IPS DF 6.9 (cell line): ENCODE data around the gene GALNT2.

ENCODE experiments used
- DNase-seq: peaks from one replicate; pipeline ENCODE4 v3.0.0-alpha.2; 2013; ENCODE audit warnings: low read depth, low spot score
- H3K27ac ChIP-seq: one replicate; pipeline ENCODE4 v1.5.1; 2013; ENCODE audit warnings: low read length, control low read depth
- H3K27me3 ChIP-seq: 2 replicates; pipeline ENCODE4 v1.6.1; 2013; ENCODE audit warnings: mild to moderate bottlenecking, low read length; ENCODE audit not compliant: control insufficient read depth, insufficient read depth
- H3K36me3 ChIP-seq: 2 replicates; pipeline ENCODE4 v1.6.1; 2013; ENCODE audit warnings: low read length; ENCODE audit not compliant: control insufficient read depth, insufficient read depth
- H3K4me1 ChIP-seq: 2 replicates; pipeline ENCODE4 v1.6.1; 2013; ENCODE audit warnings: low read length; ENCODE audit not compliant: control insufficient read depth, insufficient read depth
- H3K4me3 ChIP-seq: 2 replicates; pipeline ENCODE4 v1.5.1; 2013; ENCODE audit warnings: mild to moderate bottlenecking, low read length
- H3K9me3 ChIP-seq: 2 replicates; pipeline ENCODE4 v1.6.1; 2013; ENCODE audit warnings: low read length, inconsistent platforms; ENCODE audit not compliant: control insufficient read depth, insufficient read depth
- WGBS: extraction: QIAGEN DNeasy Blood & Tissue Kit; methylation state at CpG from one replicate; pipeline ENCODE4 v1.1.7; 2013; ENCODE audit warnings: mixed read lengths, missing lambda C conversion rate; ENCODE audit not compliant: insufficient read length, insufficient coverage; 5-methylcytosine and 5-hydroxymethylcytosine counted together

The GALNT2 gene

GRCh38 chr1:230151924-230152468, 85.0 kb downstream of the GALNT2 start:
- H3K27ac ChIP-seq = no peak overlapping the region
- WGBS = no CpG with 5 or more reads among the region's 7 CpGs
- DNase-seq = no peak
- H3K9me3 ChIP-seq = no peaks in the 10 kb centered on the region
- H3K36me3 ChIP-seq = no peaks in the 10 kb centered on the region
- H3K4me3 ChIP-seq = no peak overlapping the region
- peaks cover 2% of the 10 kb centered on the region; the same call in 1 of the 2 replicates for H3K4me1 ChIP-seq
- no peaks in the 10 kb centered on the region for H3K27me3 ChIP-seq

DNA sequence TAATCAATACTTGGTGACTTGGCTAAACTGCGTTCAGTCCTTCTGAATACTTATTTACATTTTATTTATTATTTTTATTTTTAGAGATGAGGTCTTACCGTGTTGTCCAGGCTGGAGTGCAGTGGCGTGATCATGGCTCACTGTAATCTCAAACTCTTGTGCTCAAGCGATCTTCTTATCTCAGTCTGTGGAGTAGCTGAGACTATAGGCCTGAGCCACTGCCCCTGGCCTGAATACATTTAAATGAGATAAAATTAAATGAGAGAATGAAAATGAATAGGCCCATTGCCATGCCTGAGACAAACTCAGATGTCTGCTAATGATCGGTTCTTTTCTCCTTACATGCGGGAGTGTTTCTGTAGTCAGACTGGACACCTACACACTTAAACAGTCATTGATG, 86.0 kb downstream of the GALNT2 start:
- Histone ChIP-seq H3K27ac (no peak overlapping the region), H3K9me3 (no peaks in the 10 kb centered on the region), H3K27me3 (no peaks in the 10 kb centered on the region), H3K4me3 (no peak overlapping the region), H3K4me1 (peaks cover 4% of the 10 kb centered on the region), H3K36me3 (no peaks in the 10 kb centered on the region)
- WGBS = no CpG with 5 or more reads among the region's 6 CpGs
- DNase-seq = no peak

GRCh38 chr1:230153641-230154296, 86.7 kb downstream of the GALNT2 start:
- no peak overlapping the region for H3K27ac ChIP-seq
- peaks cover 4% of the 10 kb centered on the region for H3K4me1 ChIP-seq
- H3K36me3 ChIP-seq = no peaks in the 10 kb centered on the region
- H3K27me3 ChIP-seq = no peaks in the 10 kb centered on the region
- no peaks in the 10 kb centered on the region for H3K9me3 ChIP-seq
- DNase-seq = no peak
- no CpG with 5 or more reads among the region's 11 CpGs for WGBS
- no peak overlapping the region for H3K4me3 ChIP-seq

GRCh38 chr1:230155021-230155420, 88.0 kb downstream of the GALNT2 start:
- Histone ChIP-seq H3K27me3 (no peaks in the 10 kb centered on the region), H3K36me3 (no peaks in the 10 kb centered on the region), H3K4me1 (peaks cover 2% of the 10 kb centered on the region), H3K4me3 (no peak overlapping the region), H3K9me3 (no peaks in the 10 kb centered on the region), H3K27ac (no peak overlapping the region)
- DNase-seq = no peak
- no CpG with 5 or more reads among the region's 19 CpGs for WGBS

DNA sequence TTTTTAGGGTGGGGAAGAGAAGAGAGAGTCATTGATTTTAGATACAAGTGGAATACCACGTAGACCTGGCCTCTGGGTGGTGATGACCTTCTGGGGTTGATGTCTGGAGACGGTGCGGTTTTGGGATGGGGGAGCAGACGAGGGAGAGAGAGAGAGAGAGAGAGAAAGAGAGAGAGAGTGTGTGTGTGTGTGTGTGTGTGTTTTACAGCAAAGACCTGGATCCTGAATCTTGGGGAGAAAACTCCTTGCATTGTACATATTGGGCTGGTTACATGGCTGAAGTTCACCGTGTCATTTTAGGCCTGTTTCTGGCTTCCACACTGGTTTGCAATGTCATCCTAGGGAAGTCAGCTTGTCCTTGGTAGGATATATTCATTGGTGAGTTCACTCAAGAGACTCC, 89.0 kb downstream of the GALNT2 start:
- no peaks in the 10 kb centered on the region for H3K36me3 ChIP-seq
- H3K27ac ChIP-seq = no peak overlapping the region
- no peaks in the 10 kb centered on the region for H3K9me3 ChIP-seq
- no peaks in the 10 kb centered on the region for H3K27me3 ChIP-seq
- no peak overlapping the region for H3K4me3 ChIP-seq
- WGBS = no CpG with 5 or more reads among the region's 5 CpGs
- DNase-seq = no peak
- H3K4me1 ChIP-seq = peaks cover 2% of the 10 kb centered on the region

- H3K4me3 ChIP-seq = no peak overlapping the region
- no peaks in the 10 kb centered on the region for H3K27me3 ChIP-seq
- no peaks in the 10 kb centered on the region for H3K36me3 ChIP-seq
- H3K9me3 ChIP-seq = no peaks in the 10 kb centered on the region
- no peak overlapping the region for H3K27ac ChIP-seq
- DNase-seq = no peak
- no CpG with 5 or more reads among the region's 4 CpGs for WGBS
- peaks cover 2% of the 10 kb centered on the region for H3K4me1 ChIP-seq
Observed at GRCh38 chr1:230156536-230156935, 89.5 kb downstream of the GALNT2 start.

DNA sequence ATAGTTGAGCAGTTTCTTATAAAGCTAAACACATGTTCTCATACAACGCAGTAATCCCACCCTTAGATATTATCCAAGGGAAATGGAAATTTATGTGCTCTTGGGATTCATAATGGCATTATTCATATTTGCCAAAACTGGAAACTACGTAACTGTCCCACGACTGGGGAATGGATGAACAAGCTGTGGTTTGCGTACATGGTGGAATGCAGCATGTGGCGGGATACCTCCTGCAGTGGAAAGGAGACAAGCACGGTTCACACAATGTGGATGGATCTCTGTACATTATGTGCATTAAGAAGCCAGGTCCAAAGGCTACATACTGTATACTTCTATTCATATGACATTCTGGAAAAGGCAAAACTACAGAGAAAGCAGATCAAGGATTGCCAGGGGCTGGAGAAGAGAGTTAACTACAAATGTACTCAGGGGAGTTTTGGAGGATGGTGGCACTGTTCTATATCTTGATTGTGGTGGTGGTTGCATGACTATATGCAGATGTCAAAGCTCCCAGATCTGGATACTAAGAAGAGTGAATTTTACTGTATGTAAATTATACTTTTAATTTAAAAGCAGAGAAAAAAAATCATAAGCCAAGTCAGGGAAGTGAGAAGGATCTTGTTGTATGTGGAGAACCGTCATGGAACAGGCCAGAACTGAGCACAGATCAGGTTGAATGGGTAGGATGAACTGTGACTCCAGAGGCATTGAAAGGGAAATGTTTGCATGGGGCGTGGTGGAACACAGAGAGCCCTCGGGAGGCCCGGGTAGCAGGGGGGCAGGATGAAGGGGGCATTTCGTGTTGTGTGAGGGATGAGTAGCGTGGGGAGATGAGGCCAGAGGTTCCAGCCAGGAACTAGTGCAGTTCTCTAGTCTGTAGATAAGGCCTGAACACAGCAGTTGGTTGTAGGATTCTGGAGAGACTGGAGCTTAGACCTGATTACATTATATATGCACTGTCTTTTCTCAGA, 90.7 kb downstream of the GALNT2 start:
- Histone ChIP-seq H3K4me3 (no peak overlapping the region), H3K27me3 (no peaks in the 10 kb centered on the region), H3K27ac (no peak overlapping the region), H3K36me3 (no peaks in the 10 kb centered on the region), H3K9me3 (no peaks in the 10 kb centered on the region), H3K4me1 (peaks cover 2% of the 10 kb centered on the region)
- WGBS = no CpG with 5 or more reads among the region's 12 CpGs
- no peak for DNase-seq

DNA sequence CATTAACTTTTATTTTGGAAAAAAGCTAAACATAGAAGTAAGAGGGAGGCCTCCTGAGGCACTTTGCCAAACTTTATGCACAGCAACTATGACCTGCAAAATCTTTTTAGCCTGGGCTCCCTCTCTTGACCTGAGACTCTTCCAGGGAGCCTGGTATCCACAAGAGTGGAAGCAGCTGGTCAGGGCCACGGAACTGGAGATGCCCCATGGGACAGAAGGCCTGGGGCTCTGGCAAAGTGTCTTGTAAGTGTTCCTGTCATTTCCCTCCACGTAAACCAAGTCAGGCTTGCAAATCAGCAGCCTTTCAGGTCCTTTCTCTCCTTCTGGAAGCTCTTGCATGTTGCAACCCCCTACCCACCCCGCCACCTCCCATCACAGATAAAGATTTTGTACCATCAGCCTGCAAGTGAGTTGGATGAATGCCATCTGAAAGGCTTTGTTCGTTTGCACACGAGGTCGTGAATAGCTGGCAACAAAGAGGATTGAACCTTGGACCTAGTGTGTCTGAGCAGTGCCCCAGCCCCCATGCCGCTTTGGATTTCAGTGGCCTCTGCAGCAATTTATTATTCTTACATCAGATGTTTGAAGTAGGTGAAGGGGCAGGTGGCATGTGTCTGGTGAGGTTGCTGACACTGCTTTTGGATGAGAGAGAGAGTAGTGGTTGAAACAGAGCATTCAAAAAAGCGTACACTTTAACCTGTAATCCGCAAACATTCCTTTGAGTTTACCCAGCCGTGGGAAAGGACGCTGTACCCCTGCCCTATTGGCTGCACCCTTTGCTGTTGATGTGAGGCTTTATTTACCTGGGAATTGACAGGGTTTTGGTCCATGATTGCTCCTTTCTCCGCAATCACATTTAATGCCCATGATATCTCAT, 91.6 kb downstream of the GALNT2 start:
- no peak overlapping the region for H3K4me3 ChIP-seq
- H3K4me1 ChIP-seq = peaks cover 2% of the 10 kb centered on the region
- no peaks in the 10 kb centered on the region for H3K27me3 ChIP-seq
- no peak overlapping the region for H3K27ac ChIP-seq
- WGBS = no CpG with 5 or more reads among the region's 12 CpGs
- no peak for DNase-seq
- H3K9me3 ChIP-seq = no peaks in the 10 kb centered on the region
- no peaks in the 10 kb centered on the region for H3K36me3 ChIP-seq

GRCh38 chr1:230159580-230159979, 92.5 kb downstream of the GALNT2 start:
- no peak overlapping the region for H3K27ac ChIP-seq
- no peak for DNase-seq
- H3K27me3 ChIP-seq = no peaks in the 10 kb centered on the region
- no peaks in the 10 kb centered on the region for H3K36me3 ChIP-seq
- WGBS = no CpG with 5 or more reads among the region's 6 CpGs
- no peaks in the 10 kb centered on the region for H3K9me3 ChIP-seq
- peaks cover 2% of the 10 kb centered on the region for H3K4me1 ChIP-seq
- no peak overlapping the region for H3K4me3 ChIP-seq
